GM12878 (cell line): Measurements from ENCODE around the gene SGTA. TPM values are rescaled to one million over a fixed set of nuclear protein-coding genes. Genes with fewer than 3 reads are reported as not detected.

ENCODE experiments used
- ATAC-seq: fragments of 200-7000 bp; cut with Tn5 transposase; 3 replicates; pipeline ENCODE4 v1.9.1; 2020; ENCODE audit warnings: mild to moderate bottlenecking, moderate library complexity
- BruUV-seq: library from RNA; stranded (reverse); fragments of 400-500 nt; replicated peaks from 2 replicates; lab custom pipeline; 2021; lab: Mats Ljungman, UMichigan
- CTCF ChIA-PET: fragments of 300-600 bp; sonication (Branson Sonifier 250); formaldehyde crosslinking; extraction: SDS; loops from one replicate; lab custom pipeline; 2021; ENCODE audit warnings: inconsistent platforms; lab: Yijun Ruan, JAX
- POLR2A ChIA-PET: fragments of 350-600 bp; formaldehyde crosslinking; extraction: SDS; loops from one replicate; lab custom pipeline; 2021; ENCODE audit warnings: inconsistent platforms; lab: Charles Lee
- RAD21 ChIA-PET: fragments of 300-600 bp; sonication (Branson Sonifier 250); formaldehyde crosslinking; loops from one replicate; lab custom pipeline; 2023; ENCODE audit warnings: antibody characterized with exemption; ENCODE audit not compliant: unreplicated experiment; lab: Charles Lee
- SMC1A ChIA-PET: fragments of 300-600 bp; sonication (Branson Sonifier 250); formaldehyde crosslinking; loops from one replicate; lab custom pipeline; 2023; ENCODE audit not compliant: unreplicated experiment, uncharacterized antibody; lab: Charles Lee
- DNase-seq: peaks from one replicate; pipeline ENCODE4 v3.0.0-alpha.2; 2011; ENCODE audit warnings: low read depth, low spot score
- FAIRE-seq: peaks from 3 replicates; lab custom pipeline; 2011; peaks lifted over from hg19 to GRCh38; lab: Jason Lieb, UNC
- H2AFZ ChIP-seq: 2 replicates; pipeline ENCODE4 v1.6.0; 2011; ENCODE audit warnings: low read depth, low read length, control low read depth; ENCODE audit not compliant: control insufficient read depth
- H3K27ac ChIP-seq: 2 replicates; pipeline ENCODE4 v1.5.1; 2011; ENCODE audit warnings: control low read depth; ENCODE audit not compliant: control insufficient read depth, insufficient read depth
- H3K27me3 ChIP-seq, 2 experiments: replicated peaks in 1 of 2; 2 replicates each; pipeline versions ENCODE4 v1.6.0 to v1.6.1; 2011; ENCODE audit warnings: low read length in 1 of 2; ENCODE audit not compliant: control insufficient read depth in 2 of 2, insufficient read depth in 2 of 2
- H3K36me3 ChIP-seq, 2 experiments: 2 replicates each; pipeline ENCODE4 v1.5.1; 2011; ENCODE audit warnings: low read length in 1 of 2; ENCODE audit not compliant: control insufficient read depth in 2 of 2, insufficient read depth in 2 of 2
- H3K4me1 ChIP-seq: 2 replicates; pipeline ENCODE4 v1.6.1; 2011; ENCODE audit warnings: mild to moderate bottlenecking, low read length, moderate library complexity, mixed read lengths; ENCODE audit not compliant: control insufficient read depth, insufficient read depth
- H3K4me2 ChIP-seq: 2 replicates; pipeline ENCODE4 v1.6.0; 2011; ENCODE audit warnings: control low read depth; ENCODE audit not compliant: control insufficient read depth, insufficient read depth
- H3K4me3 ChIP-seq: fragments of 200-600 bp; sonication (generic); 2 replicates; pipeline ENCODE4 v1.5.1; 2016
- H3K79me2 ChIP-seq: 2 replicates; pipeline ENCODE4 v1.6.0; 2011; ENCODE audit warnings: low read length; ENCODE audit not compliant: control insufficient read depth, insufficient read depth
- H3K9ac ChIP-seq: 2 replicates; pipeline ENCODE4 v1.8.0; 2011; ENCODE audit warnings: low read length, control low read depth, mixed read lengths; ENCODE audit not compliant: control insufficient read depth, insufficient read depth
- H3K9me3 ChIP-seq: replicated peaks from 3 replicates; pipeline ENCODE4 v1.5.1; 2011; ENCODE audit warnings: mild to moderate bottlenecking, low read length; ENCODE audit not compliant: control insufficient read depth, insufficient read depth
- H4K20me1 ChIP-seq: 2 replicates; pipeline ENCODE4 v1.6.0; 2011; ENCODE audit not compliant: control insufficient read depth, insufficient read depth
- CREM ChIP-seq: IDR thresholded peaks from 2 replicates; pipeline ENCODE4 v1.6.1; 2014; ENCODE audit warnings: antibody characterized with exemption, low read depth
- FOXK2 ChIP-seq: fragments of 450-650 bp; IDR thresholded peaks from 2 replicates; pipeline ENCODE4 v1.6.1; 2017; ENCODE audit warnings: mild to moderate bottlenecking, moderate library complexity
- JUNB ChIP-seq: IDR thresholded peaks from 2 replicates; pipeline ENCODE4 v1.6.1; 2016; ENCODE audit warnings: antibody characterized with exemption, mild to moderate bottlenecking
- KLF5 ChIP-seq: fragments of 450-650 bp; IDR thresholded peaks from 2 replicates; pipeline ENCODE4 v1.6.1; 2014; ENCODE audit warnings: mild to moderate bottlenecking; ENCODE audit not compliant: partially characterized antibody
- RAD51 ChIP-seq: fragments of 450-650 bp; IDR thresholded peaks from 2 replicates; pipeline ENCODE4 v1.6.1; 2016; ENCODE audit warnings: moderate library complexity, mild to moderate bottlenecking, inconsistent platforms
- SMAD1 ChIP-seq: fragments of 450-650 bp; IDR thresholded peaks from 2 replicates; pipeline ENCODE4 v1.6.1; 2018; ENCODE audit warnings: mild to moderate bottlenecking, low read depth; ENCODE audit not compliant: partially characterized antibody
- SPI1 ChIP-seq: IDR thresholded peaks from 2 replicates; pipeline ENCODE4 v1.6.1; 2011; ENCODE audit warnings: low read depth, mild to moderate bottlenecking, low read length, moderate library complexity, borderline replicate concordance; ENCODE audit not compliant: insufficient read depth
- ZNF207 ChIP-seq: fragments of 450-650 bp; IDR thresholded peaks from 2 replicates; pipeline ENCODE4 v1.6.1; 2014; ENCODE audit warnings: antibody characterized with exemption, mild to moderate bottlenecking, borderline replicate concordance
- WGBS: methylation state at CpG from one replicate; pipeline ENCODE4 v1.1.6; 2016; ENCODE audit warnings: low lambda C conversion rate; ENCODE audit not compliant: insufficient replicate concordance, insufficient coverage; ENCODE audit errors: missing lambda C conversion rate; 5-methylcytosine and 5-hydroxymethylcytosine counted together
- in situ Hi-C: fragments of 300-500 bp; cut with MboI; formaldehyde crosslinking; loops from 9 replicates; pipeline ENCODE4 v1.14.3; 2018; ENCODE audit warnings: mixed read lengths
- intact Hi-C: fragments of 100-400 bp; cut with micrococcal nuclease; formaldehyde crosslinking; loops from one replicate; pipeline ENCODE4 v1.14.2; 2022; ENCODE audit not compliant: unreplicated experiment
- polyA plus RNA-seq, 11 experiments: library from polyadenylated mRNA; depleted of rRNA in 4 of 11; unstranded in 6 of 11; stranded (reverse) in 5 of 11; fragments of >200 nt; fragmentation: Nextera tagmentation in 4 of 11; fragmentation: Illumina TruSeq in 1 of 11; extraction: Ambion mirVana in 4 of 11; extraction: Trizol in 1 of 11; gene quantifications; 1 replicate in 1 of 11; 2 replicates in 10 of 11; pipeline versions ENCODE4 v1.2.1 to v1.2.3, GENCODE V29; 2011 to 2016; ENCODE audit warnings: inconsistent platforms in 2 of 11, missing spikeins in 2 of 11, low read depth in 1 of 11
- total RNA-seq, 4 experiments: library from RNA; depleted of rRNA in 3 of 4; stranded (reverse); fragments of >200 nt in 3 of 4; fragmentation: Illumina TruSeq in 1 of 4; extraction: Trizol in 1 of 4; gene quantifications; 2 replicates each; pipeline versions ENCODE4 v1.2.1 to v1.2.3, GENCODE V29; 2013 to 2021
- TF ChIP-seq, protein P1 (sequence below): fragments of 450-650 bp; IDR thresholded peaks from 2 replicates; pipeline ENCODE4 v1.6.1; 2018; ENCODE audit warnings: borderline replicate concordance, mild to moderate bottlenecking; ENCODE audit not compliant: partially characterized antibody
- TF ChIP-seq, protein P2 (sequence below): fragments of 450-650 bp; IDR thresholded peaks from 2 replicates; pipeline ENCODE4 v1.6.1; 2017; ENCODE audit warnings: mild to moderate bottlenecking, moderate library complexity
- TF ChIP-seq, protein P3 (sequence below): fragments of 450-650 bp; IDR thresholded peaks from 2 replicates; pipeline ENCODE4 v1.6.1; 2017; ENCODE audit warnings: low read depth, mild to moderate bottlenecking, moderate library complexity

SGTA gene
- total and polyA plus RNA-seq, 10 of the 15 experiments (the other 5 are each of a cell fraction or from before 2014, with no cell fraction given) = 2.0 to 102 (median 48.2) TPM

DNA sequence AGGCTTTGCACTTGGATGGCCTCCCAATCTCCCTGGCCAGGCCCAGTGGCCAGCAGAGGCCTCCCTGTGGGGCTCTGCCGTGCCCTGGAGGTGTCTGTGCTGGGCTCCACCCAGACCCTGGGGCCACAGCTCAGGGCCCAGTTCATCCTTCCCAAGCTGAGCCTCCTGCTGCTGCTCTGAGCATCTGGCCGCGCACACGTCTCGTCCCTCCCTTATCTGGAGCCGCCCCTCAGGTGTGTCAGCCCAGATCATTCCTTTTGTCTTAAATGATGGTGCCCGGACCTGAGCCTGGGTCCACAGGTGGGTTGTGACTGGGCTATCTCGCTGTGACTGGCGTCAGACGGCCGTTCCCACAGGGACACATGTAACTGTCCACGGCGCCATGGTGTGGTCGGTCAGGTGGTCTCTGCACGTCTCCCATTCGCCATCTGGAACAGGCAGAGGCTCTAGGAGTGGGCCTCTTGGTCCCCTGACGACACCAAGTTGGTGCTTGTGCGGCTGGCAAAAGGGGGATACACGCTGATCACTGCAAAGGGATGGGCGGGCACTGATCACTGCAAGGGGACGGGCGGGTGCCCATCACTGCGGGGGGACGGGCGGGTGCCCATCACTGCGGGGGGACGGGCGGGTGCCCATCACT is 22.3 kb upstream of the SGTA start (continued):
- TF ChIP-seq KLF5 (no peak), SMAD1 (no peak), JUNB (no peak), ZNF207 (no peak)
- TF ChIP-seq, protein P1, sequence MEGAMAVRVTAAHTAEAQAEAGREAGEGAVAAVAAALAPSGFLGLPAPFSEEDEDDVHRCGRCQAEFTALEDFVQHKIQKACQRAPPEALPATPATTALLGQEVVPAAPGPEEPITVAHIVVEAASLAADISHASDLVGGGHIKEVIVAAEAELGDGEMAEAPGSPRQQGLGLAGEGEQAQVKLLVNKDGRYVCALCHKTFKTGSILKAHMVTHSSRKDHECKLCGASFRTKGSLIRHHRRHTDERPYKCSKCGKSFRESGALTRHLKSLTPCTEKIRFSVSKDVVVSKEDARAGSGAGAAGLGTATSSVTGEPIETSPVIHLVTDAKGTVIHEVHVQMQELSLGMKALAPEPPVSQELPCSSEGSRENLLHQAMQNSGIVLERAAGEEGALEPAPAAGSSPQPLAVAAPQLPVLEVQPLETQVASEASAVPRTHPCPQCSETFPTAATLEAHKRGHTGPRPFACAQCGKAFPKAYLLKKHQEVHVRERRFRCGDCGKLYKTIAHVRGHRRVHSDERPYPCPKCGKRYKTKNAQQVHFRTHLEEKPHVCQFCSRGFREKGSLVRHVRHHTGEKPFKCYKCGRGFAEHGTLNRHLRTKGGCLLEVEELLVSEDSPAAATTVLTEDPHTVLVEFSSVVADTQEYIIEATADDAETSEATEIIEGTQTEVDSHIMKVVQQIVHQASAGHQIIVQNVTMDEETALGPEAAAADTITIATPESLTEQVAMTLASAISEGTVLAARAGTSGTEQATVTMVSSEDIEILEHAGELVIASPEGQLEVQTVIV = no peak

DNA sequence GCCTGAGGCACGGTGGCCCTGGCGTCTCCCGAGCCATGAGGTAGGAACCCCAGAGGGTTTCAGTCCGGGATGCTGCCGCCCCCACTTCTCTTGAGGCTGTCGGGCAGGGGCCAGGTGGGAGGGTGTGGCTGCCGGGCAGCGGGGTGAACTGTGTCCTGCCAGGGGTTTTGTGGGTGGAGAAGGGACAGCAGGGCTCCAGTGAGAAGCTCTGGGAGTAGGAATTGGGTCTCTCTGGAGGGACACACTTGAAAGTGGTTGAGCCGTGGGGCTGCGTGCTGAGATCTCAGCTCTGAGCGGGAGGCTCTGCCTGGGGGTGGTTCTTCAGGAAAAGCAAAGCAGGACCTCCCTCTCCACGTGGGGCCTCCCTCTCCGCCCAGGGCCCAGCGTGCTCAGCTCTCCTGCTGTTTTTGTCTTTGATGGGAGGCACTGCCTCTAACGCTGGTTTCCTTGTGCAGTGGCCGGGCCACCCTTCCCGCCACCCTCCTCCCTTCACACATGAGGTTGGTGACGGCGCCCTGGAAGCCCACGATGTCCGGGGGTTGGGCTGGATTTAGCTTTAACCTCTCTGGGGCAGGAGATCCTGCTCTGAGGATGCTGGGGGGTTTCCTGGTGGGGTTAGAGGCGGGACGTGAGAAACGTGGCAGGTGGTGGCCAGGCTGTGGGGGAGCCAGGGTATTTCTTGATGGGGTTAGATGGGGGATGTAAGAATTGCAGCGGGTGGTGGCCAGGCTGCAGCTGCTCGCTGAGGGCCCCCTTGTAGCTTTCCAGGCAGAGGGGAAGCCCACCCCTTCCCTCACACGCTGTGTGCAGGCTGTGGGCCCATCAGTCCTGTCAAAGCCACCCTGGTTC is 21.3 kb upstream of the SGTA start:
- POLR2A ChIA-PET = interaction anchor here (0.6 to 0.9 kb wide), 3 partner anchors 21 to 1090 kb away, joined by 3 to 7 read pairs (median 5); partner anchors contain the start of gene SGTA
- H3K27me3 ChIP-seq = no peaks in the 10 kb centered on the region
- H3K4me1 ChIP-seq = no peaks in the 10 kb centered on the region
- ATAC-seq = no peak
- no peak overlapping the region for H3K4me3 ChIP-seq
- intact Hi-C loops (no loop called here), in situ Hi-C loops (no loop called here)
- RAD21 ChIA-PET = no interaction called here
- H3K27ac ChIP-seq = no peak overlapping the region; the same call in 1 of the 2 replicates
- no peaks in the 10 kb centered on the region; the same call in 2 of the 3 replicates for H3K9me3 ChIP-seq
- FAIRE-seq = no peak
- H3K4me2 ChIP-seq = no peak overlapping the region
- H2AFZ ChIP-seq = no peak overlapping the region
- H4K20me1 ChIP-seq = no peaks in the 10 kb centered on the region
- CTCF ChIA-PET = interaction anchor here (0.9 kb wide), 1 partner anchor 15 kb away, joined by 3 read pairs; the partner anchor contains the start of gene ZNF554
- no peak for DNase-seq
- SMC1A ChIA-PET = interaction anchor here (0.6 to 1.9 kb wide), 3 partner anchors 10 to 156 kb away, joined by 3 to 5 read pairs (median 4); partner anchors contain the start of gene ZNF554
- H3K36me3 ChIP-seq = peaks cover 27 to 60% of the 10 kb centered on the region in 2 experiments
- no peak overlapping the region for H3K9ac ChIP-seq
- no peaks in the 10 kb centered on the region for H3K79me2 ChIP-seq
- 85% methylated on average over 27 of the region's 27 CpGs for WGBS
- no TSS peak for BruUV-seq
- TF ChIP-seq, protein P2, sequence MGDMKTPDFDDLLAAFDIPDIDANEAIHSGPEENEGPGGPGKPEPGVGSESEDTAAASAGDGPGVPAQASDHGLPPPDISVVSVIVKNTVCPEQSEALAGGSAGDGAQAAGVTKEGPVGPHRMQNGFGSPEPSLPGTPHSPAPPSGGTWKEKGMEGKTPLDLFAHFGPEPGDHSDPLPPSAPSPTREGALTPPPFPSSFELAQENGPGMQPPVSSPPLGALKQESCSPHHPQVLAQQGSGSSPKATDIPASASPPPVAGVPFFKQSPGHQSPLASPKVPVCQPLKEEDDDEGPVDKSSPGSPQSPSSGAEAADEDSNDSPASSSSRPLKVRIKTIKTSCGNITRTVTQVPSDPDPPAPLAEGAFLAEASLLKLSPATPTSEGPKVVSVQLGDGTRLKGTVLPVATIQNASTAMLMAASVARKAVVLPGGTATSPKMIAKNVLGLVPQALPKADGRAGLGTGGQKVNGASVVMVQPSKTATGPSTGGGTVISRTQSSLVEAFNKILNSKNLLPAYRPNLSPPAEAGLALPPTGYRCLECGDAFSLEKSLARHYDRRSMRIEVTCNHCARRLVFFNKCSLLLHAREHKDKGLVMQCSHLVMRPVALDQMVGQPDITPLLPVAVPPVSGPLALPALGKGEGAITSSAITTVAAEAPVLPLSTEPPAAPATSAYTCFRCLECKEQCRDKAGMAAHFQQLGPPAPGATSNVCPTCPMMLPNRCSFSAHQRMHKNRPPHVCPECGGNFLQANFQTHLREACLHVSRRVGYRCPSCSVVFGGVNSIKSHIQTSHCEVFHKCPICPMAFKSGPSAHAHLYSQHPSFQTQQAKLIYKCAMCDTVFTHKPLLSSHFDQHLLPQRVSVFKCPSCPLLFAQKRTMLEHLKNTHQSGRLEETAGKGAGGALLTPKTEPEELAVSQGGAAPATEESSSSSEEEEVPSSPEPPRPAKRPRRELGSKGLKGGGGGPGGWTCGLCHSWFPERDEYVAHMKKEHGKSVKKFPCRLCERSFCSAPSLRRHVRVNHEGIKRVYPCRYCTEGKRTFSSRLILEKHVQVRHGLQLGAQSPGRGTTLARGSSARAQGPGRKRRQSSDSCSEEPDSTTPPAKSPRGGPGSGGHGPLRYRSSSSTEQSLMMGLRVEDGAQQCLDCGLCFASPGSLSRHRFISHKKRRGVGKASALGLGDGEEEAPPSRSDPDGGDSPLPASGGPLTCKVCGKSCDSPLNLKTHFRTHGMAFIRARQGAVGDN = peak; percentile 26; the same call in 1 of the 2 replicates
- TF ChIP-seq RAD51 (no peak), CREM (no peak), FOXK2 (no peak), SPI1 (no peak)
- TF ChIP-seq, protein P3, sequence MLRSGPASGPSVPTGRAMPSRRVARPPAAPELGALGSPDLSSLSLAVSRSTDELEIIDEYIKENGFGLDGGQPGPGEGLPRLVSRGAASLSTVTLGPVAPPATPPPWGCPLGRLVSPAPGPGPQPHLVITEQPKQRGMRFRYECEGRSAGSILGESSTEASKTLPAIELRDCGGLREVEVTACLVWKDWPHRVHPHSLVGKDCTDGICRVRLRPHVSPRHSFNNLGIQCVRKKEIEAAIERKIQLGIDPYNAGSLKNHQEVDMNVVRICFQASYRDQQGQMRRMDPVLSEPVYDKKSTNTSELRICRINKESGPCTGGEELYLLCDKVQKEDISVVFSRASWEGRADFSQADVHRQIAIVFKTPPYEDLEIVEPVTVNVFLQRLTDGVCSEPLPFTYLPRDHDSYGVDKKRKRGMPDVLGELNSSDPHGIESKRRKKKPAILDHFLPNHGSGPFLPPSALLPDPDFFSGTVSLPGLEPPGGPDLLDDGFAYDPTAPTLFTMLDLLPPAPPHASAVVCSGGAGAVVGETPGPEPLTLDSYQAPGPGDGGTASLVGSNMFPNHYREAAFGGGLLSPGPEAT = no peak
